Measurements from ENCODE around the gene CHDH.

- TF ChIP-seq, protein P1, sequence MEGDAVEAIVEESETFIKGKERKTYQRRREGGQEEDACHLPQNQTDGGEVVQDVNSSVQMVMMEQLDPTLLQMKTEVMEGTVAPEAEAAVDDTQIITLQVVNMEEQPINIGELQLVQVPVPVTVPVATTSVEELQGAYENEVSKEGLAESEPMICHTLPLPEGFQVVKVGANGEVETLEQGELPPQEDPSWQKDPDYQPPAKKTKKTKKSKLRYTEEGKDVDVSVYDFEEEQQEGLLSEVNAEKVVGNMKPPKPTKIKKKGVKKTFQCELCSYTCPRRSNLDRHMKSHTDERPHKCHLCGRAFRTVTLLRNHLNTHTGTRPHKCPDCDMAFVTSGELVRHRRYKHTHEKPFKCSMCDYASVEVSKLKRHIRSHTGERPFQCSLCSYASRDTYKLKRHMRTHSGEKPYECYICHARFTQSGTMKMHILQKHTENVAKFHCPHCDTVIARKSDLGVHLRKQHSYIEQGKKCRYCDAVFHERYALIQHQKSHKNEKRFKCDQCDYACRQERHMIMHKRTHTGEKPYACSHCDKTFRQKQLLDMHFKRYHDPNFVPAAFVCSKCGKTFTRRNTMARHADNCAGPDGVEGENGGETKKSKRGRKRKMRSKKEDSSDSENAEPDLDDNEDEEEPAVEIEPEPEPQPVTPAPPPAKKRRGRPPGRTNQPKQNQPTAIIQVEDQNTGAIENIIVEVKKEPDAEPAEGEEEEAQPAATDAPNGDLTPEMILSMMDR (IDR thresholded peaks at IDR 0.05), result no peak
- no peak for TF ChIP-seq POLR2A (IDR thresholded peaks at IDR 0.05)
Measured at GRCh38 chr3:53805463-53806159, 40.6 kb downstream of the CHDH start.
